H9 (cell line): ENCODE results near the gene PGLYRP4. TPM values are rescaled to one million over a fixed set of nuclear protein-coding genes. Genes with fewer than 3 reads are reported as not detected.

Experiments
- DNase-seq: peaks from one replicate; pipeline ENCODE4 v3.0.0-alpha.2; 2017
- H2AFZ ChIP-seq: one replicate; pipeline ENCODE4 v1.6.1; 2013; ENCODE audit warnings: mild to moderate bottlenecking, low read length, control low read depth, moderate library complexity
- H2AK5ac ChIP-seq: 2 replicates; pipeline ENCODE4 v1.6.1; 2013; ENCODE audit warnings: low read length, control low read depth, mixed read lengths; ENCODE audit not compliant: insufficient read length
- H2BK120ac ChIP-seq: one replicate; pipeline ENCODE4 v1.6.1; 2013; ENCODE audit warnings: low read depth, mild to moderate bottlenecking, low read length, control low read depth, inconsistent platforms; ENCODE audit not compliant: poor library complexity, severe bottlenecking
- H2BK12ac ChIP-seq: 2 replicates; pipeline ENCODE4 v1.6.1; 2013; ENCODE audit warnings: low read length, control low read depth, mixed read lengths, low read depth; ENCODE audit not compliant: insufficient read length
- H2BK15ac ChIP-seq: 2 replicates; pipeline ENCODE4 v1.6.1; 2013; ENCODE audit warnings: low read depth, low read length, control low read depth
- H2BK20ac ChIP-seq: one replicate; pipeline ENCODE4 v1.6.1; 2013; ENCODE audit warnings: low read depth, mild to moderate bottlenecking, low read length, control low read depth, inconsistent platforms; ENCODE audit not compliant: poor library complexity, severe bottlenecking
- H2BK5ac ChIP-seq: 2 replicates; pipeline ENCODE4 v1.6.1; 2013; ENCODE audit warnings: low read length, control low read depth, mixed read lengths; ENCODE audit not compliant: insufficient read length
- H3K14ac ChIP-seq: 2 replicates; pipeline ENCODE4 v1.6.1; 2013; ENCODE audit warnings: low read length, control low read depth; ENCODE audit not compliant: insufficient read depth
- H3K18ac ChIP-seq: 2 replicates; pipeline ENCODE4 v1.6.1; 2013; ENCODE audit warnings: low read depth, mild to moderate bottlenecking, mixed read lengths, low read length, control low read depth; ENCODE audit not compliant: insufficient read length
- H3K23ac ChIP-seq: 2 replicates; pipeline ENCODE4 v1.6.1; 2013; ENCODE audit warnings: low read length, control low read depth, mixed read lengths, low read depth; ENCODE audit not compliant: insufficient read length
- H3K23me2 ChIP-seq: 2 replicates; pipeline ENCODE4 v1.6.1; 2013; ENCODE audit warnings: low read depth, mild to moderate bottlenecking, mixed read lengths, low read length, control low read depth; ENCODE audit not compliant: insufficient read length, poor library complexity, severe bottlenecking
- H3K27ac ChIP-seq: 2 replicates; pipeline ENCODE4 v1.5.1; 2013; ENCODE audit warnings: low read length, control low read depth, mixed read lengths, low read depth; ENCODE audit not compliant: insufficient read length
- H3K27me3 ChIP-seq: 2 replicates; pipeline ENCODE4 v1.6.1; 2013; ENCODE audit warnings: low read length, control low read depth, inconsistent platforms; ENCODE audit not compliant: insufficient read depth
- H3K4ac ChIP-seq: 2 replicates; pipeline ENCODE4 v1.6.1; 2013; ENCODE audit warnings: low read depth, mild to moderate bottlenecking, control low read depth, inconsistent platforms, low read length, moderate library complexity
- H3K4me1 ChIP-seq: 2 replicates; pipeline ENCODE4 v1.6.1; 2013; ENCODE audit warnings: low read length, control low read depth, inconsistent platforms; ENCODE audit not compliant: insufficient read depth
- H3K4me2 ChIP-seq: 2 replicates; pipeline ENCODE4 v1.6.1; 2013; ENCODE audit warnings: low read length, control low read depth, mixed read lengths; ENCODE audit not compliant: insufficient read length, insufficient read depth
- H3K56ac ChIP-seq: 2 replicates; pipeline ENCODE4 v1.6.1; 2013; ENCODE audit warnings: low read depth, mild to moderate bottlenecking, mixed read lengths, low read length, control low read depth; ENCODE audit not compliant: insufficient read length
- H3K79me1 ChIP-seq: 2 replicates; pipeline ENCODE4 v1.6.1; 2013; ENCODE audit warnings: low read depth, mild to moderate bottlenecking, moderate library complexity, low read length, control low read depth, inconsistent platforms; ENCODE audit not compliant: insufficient read depth, poor library complexity, severe bottlenecking
- H3K79me2 ChIP-seq: 2 replicates; pipeline ENCODE4 v1.6.1; 2013; ENCODE audit warnings: low read length, control low read depth, inconsistent platforms; ENCODE audit not compliant: insufficient read depth
- H3K9ac ChIP-seq: 2 replicates; pipeline ENCODE4 v1.6.1; 2013; ENCODE audit warnings: low read length, control low read depth, mixed read lengths; ENCODE audit not compliant: insufficient read length; ENCODE audit errors: extremely low read depth
- H3K9me3 ChIP-seq: one replicate; pipeline ENCODE4 v1.6.1; 2013; ENCODE audit warnings: low read depth, low read length, inconsistent platforms; ENCODE audit not compliant: control insufficient read depth
- H3T11ph ChIP-seq: one replicate; pipeline ENCODE4 v1.6.1; 2013; ENCODE audit warnings: mild to moderate bottlenecking, low read length, control low read depth, inconsistent platforms
- H4K20me1 ChIP-seq: one replicate; pipeline ENCODE4 v1.6.1; 2013; ENCODE audit not compliant: control insufficient read depth, insufficient read length, insufficient read depth
- H4K5ac ChIP-seq: 2 replicates; pipeline ENCODE4 v1.6.1; 2013; ENCODE audit warnings: low read depth, mild to moderate bottlenecking, mixed read lengths, low read length, control low read depth; ENCODE audit not compliant: insufficient read length
- H4K8ac ChIP-seq: replicated peaks from 2 replicates; pipeline ENCODE4 v1.6.1; 2013; ENCODE audit warnings: low read length, control low read depth, mixed read lengths, low read depth; ENCODE audit not compliant: insufficient read length
- H4K91ac ChIP-seq: 2 replicates; pipeline ENCODE4 v1.6.1; 2013; ENCODE audit warnings: low read depth, mild to moderate bottlenecking, moderate library complexity, mixed read lengths, low read length, control low read depth; ENCODE audit not compliant: insufficient read length
- H3K27ac Mint-ChIP-seq, 3 experiments: 2 replicates in 2 of 3; 3 replicates in 1 of 3; pipeline ENCODE4 v1.8.0; 2020 to 2021; ENCODE audit warnings: mixed read lengths in 3 of 3, mild to moderate bottlenecking in 1 of 3, moderate library complexity in 1 of 3
- H3K27me3 Mint-ChIP-seq: 2 replicates; pipeline ENCODE4 v1.8.0; 2021; ENCODE audit warnings: low read depth, mild to moderate bottlenecking, moderate library complexity, mixed read lengths
- H3K36me3 Mint-ChIP-seq, 3 experiments: 2 replicates in 2 of 3; 3 replicates in 1 of 3; pipeline ENCODE4 v1.8.0; 2020 to 2021; ENCODE audit warnings: low read depth in 3 of 3, mixed read lengths in 3 of 3; ENCODE audit not compliant: insufficient read depth in 1 of 3
- H3K4me1 Mint-ChIP-seq, 2 experiments: 2 replicates each; pipeline ENCODE4 v1.8.0; 2020; ENCODE audit warnings: mixed read lengths in 2 of 2
- H3K4me3 Mint-ChIP-seq, 2 experiments: 2 replicates in 1 of 2; 3 replicates in 1 of 2; pipeline ENCODE4 v1.8.0; 2020 to 2021; ENCODE audit warnings: mild to moderate bottlenecking in 2 of 2, mixed read lengths in 2 of 2, moderate library complexity in 1 of 2
- H3K9me3 Mint-ChIP-seq, 2 experiments: 2 replicates in 1 of 2; 3 replicates in 1 of 2; pipeline ENCODE4 v1.8.0; 2020; ENCODE audit warnings: mild to moderate bottlenecking in 2 of 2, mixed read lengths in 2 of 2, moderate library complexity in 1 of 2
- CTCF ChIP-seq: fragments of 200-600 bp; sonication (generic); conservative IDR thresholded peaks from 3 replicates; pipeline ENCODE4 v1.8.0; 2021; ENCODE audit warnings: antibody characterized with exemption, mild to moderate bottlenecking
- total RNA-seq: library from RNA; stranded (reverse); gene quantifications from 2 replicates; pipeline ENCODE4 v1.2.1, GENCODE V29; 2021

The PGLYRP4 gene
- total RNA-seq, 1 experiment from 2014 or later = not detected

DNA sequence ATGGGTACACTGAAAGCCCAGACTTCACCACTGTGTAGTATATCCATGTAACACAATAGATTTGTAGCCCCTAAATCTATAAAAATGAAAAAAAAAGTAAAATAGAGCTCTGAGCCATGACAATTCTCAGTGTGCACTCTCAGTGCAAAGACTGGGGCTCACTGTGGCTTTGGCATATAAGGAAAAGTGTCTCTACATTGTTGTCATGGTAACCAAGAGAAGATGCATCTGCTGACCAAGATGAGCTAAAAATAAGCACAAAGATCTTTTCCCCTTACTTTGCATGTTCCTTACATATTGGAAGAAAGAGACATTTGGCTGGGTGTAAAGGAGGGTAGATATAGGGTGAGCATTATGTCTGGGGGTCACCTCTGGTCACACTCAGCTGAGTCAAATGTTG is 12.0 kb downstream of the PGLYRP4 start:
- Mint-ChIP-seq H3K36me3 (no peaks in the 10 kb centered on the region), H3K4me1 (no peaks in the 10 kb centered on the region), H3K9me3 (peaks cover 5 to 13% of the 10 kb centered on the region in 2 experiments; a peak in 4 of 5 replicates), H3K27me3 (peaks cover 6% of the 10 kb centered on the region), H3K27ac (no peak overlapping the region), H3K4me3 (no peak overlapping the region)
- Histone ChIP-seq H4K8ac (no peak overlapping the region), H3K18ac (no peak overlapping the region), H3K27ac (no peak overlapping the region), H3K23me2 (no peaks in the 10 kb centered on the region), H4K20me1 (no peaks in the 10 kb centered on the region), H3K9ac (no peak overlapping the region), H3K79me1 (no peaks in the 10 kb centered on the region), H3K23ac (no peak overlapping the region), H3T11ph (no peak overlapping the region), H4K91ac (no peak overlapping the region), H3K4me1 (no peaks in the 10 kb centered on the region), H2BK5ac (no peak overlapping the region), H2BK15ac (no peak overlapping the region), H3K9me3 (no peaks in the 10 kb centered on the region), H2AK5ac (no peak overlapping the region), H3K27me3 (no peaks in the 10 kb centered on the region), H2BK12ac (no peak overlapping the region), H2AFZ (no peak overlapping the region), H3K14ac (no peak overlapping the region), H4K5ac (no peak overlapping the region), H2BK120ac (no peak overlapping the region), H3K4me2 (no peak overlapping the region), H2BK20ac (no peak overlapping the region), H3K56ac (no peak overlapping the region), H3K4ac (no peak overlapping the region), H3K79me2 (no peaks in the 10 kb centered on the region)
- TF ChIP-seq CTCF = no peak
- DNase-seq = no peak
